HEK293T (cell line): Measurements from ENCODE around the gene FAM229A.

ENCODE experiments used
- FOXM1 ChIP-seq: fragments of 450-650 bp; IDR thresholded peaks from 2 replicates; pipeline ENCODE4 v1.6.1; 2017; ENCODE audit warnings: mild to moderate bottlenecking, borderline replicate concordance
- L3MBTL2 ChIP-seq: fragments of 450-650 bp; conservative IDR thresholded peaks from 2 replicates; pipeline ENCODE4 v1.6.1; 2016; ENCODE audit warnings: mild to moderate bottlenecking
- ZNF384 ChIP-seq: fragments of 450-650 bp; IDR thresholded peaks from 2 replicates; pipeline ENCODE4 v1.6.1; 2016

DNA sequence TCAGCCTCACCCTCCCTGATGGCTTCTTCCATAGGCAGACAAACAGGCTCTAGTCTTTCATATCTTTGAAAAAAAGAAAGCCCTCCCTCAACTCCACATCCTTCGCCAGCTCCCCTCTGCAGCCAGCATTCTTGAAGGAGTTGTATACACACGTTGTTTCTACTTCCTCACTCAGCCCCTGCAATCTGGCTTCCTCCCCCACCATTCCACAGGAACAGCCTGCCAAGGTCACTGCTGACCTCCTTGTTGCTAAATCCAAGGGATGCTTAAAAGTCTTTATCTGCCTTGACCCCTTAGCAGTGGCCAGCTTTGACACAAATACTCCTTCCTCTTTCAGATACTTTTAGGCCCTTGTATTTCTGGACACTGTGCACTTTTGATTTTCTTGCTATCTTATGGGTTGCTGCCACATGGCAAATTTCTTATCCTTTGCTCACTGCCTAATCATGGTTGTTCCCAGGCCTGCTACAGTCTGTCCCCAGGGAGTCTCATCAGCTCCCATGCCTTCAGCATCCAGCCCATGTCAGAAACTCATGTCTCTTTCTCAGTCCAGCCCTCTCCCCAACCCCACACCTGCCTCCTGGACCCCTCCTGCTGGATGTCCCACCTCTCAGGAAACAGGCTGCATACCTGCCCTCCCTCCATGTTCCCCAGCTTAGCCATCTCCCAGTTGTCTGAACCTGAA lies 8.3 kb downstream of the FAM229A start:
- TF ChIP-seq ZNF384, result no peak
- no peak for TF ChIP-seq FOXM1
- TF ChIP-seq L3MBTL2, result no peak
